HEK293T (cell line): ENCODE data around the gene ITPKC.

Experiments used
- CTCF ChIA-PET: fragments of 350-600 bp; formaldehyde crosslinking; extraction: SDS; loops from one replicate; lab custom pipeline; 2021; ENCODE audit warnings: antibody characterized with exemption, inconsistent platforms; lab: Yijun Ruan, JAX
- POLR2A ChIA-PET: fragments of 350-600 bp; formaldehyde crosslinking; extraction: SDS; loops from one replicate; lab custom pipeline; 2020; ENCODE audit warnings: antibody characterized with exemption, inconsistent platforms; lab: Yijun Ruan, JAX
- DNase-seq: peaks from one replicate; pipeline ENCODE4 v3.0.0; 2012; ENCODE audit warnings: mixed read lengths; ENCODE audit errors: extremely low spot score
- ARNT ChIP-seq: fragments of 450-650 bp; IDR thresholded peaks from 2 replicates; pipeline ENCODE4 v1.6.1; 2017; ENCODE audit warnings: mild to moderate bottlenecking
- BHLHE40 ChIP-seq: fragments of 450-650 bp; IDR thresholded peaks from 2 replicates; pipeline ENCODE4 v1.6.1; 2016; ENCODE audit warnings: mild to moderate bottlenecking, moderate library complexity, borderline replicate concordance
- CTBP1 ChIP-seq: fragments of 450-650 bp; IDR thresholded peaks from 2 replicates; pipeline ENCODE4 v1.6.1; 2016; ENCODE audit warnings: borderline replicate concordance
- ELF4 ChIP-seq: fragments of 450-650 bp; IDR thresholded peaks from 2 replicates; pipeline ENCODE4 v1.6.1; 2017; ENCODE audit warnings: antibody characterized with exemption
- FOXA1 ChIP-seq: fragments of 450-650 bp; IDR thresholded peaks from 2 replicates; pipeline ENCODE4 v1.6.1; 2016; ENCODE audit warnings: mild to moderate bottlenecking
- FOXK2 ChIP-seq: fragments of 450-650 bp; IDR thresholded peaks from 2 replicates; pipeline ENCODE4 v1.6.1; 2016; ENCODE audit warnings: mild to moderate bottlenecking
- FOXM1 ChIP-seq: fragments of 450-650 bp; IDR thresholded peaks from 2 replicates; pipeline ENCODE4 v1.6.1; 2017; ENCODE audit warnings: mild to moderate bottlenecking, borderline replicate concordance
- HDGF ChIP-seq: fragments of 450-650 bp; IDR thresholded peaks from 2 replicates; pipeline ENCODE4 v1.6.1; 2017; ENCODE audit warnings: antibody characterized with exemption, borderline replicate concordance
- L3MBTL2 ChIP-seq: fragments of 450-650 bp; conservative IDR thresholded peaks from 2 replicates; pipeline ENCODE4 v1.6.1; 2016; ENCODE audit warnings: mild to moderate bottlenecking
- LEF1 ChIP-seq: fragments of 450-650 bp; IDR thresholded peaks from 2 replicates; pipeline ENCODE4 v1.6.1; 2017; ENCODE audit warnings: mild to moderate bottlenecking, borderline replicate concordance
- NFRKB ChIP-seq: fragments of 450-650 bp; IDR thresholded peaks from 2 replicates; pipeline ENCODE4 v1.6.1; 2016; ENCODE audit warnings: mild to moderate bottlenecking, moderate library complexity
- PKNOX1 ChIP-seq: fragments of 450-650 bp; IDR thresholded peaks from 2 replicates; pipeline ENCODE4 v1.6.1; 2016
- SP1 ChIP-seq: fragments of 450-650 bp; IDR thresholded peaks from 2 replicates; pipeline ENCODE4 v1.6.1; 2017
- SUZ12 ChIP-seq: fragments of 450-650 bp; IDR thresholded peaks from 2 replicates; pipeline ENCODE4 v1.6.1; 2016; ENCODE audit warnings: mild to moderate bottlenecking
- TARDBP ChIP-seq: fragments of 450-650 bp; IDR thresholded peaks from 2 replicates; pipeline ENCODE4 v1.6.1; 2016
- ZNF384 ChIP-seq: fragments of 450-650 bp; IDR thresholded peaks from 2 replicates; pipeline ENCODE4 v1.6.1; 2016

ITPKC gene

GRCh38 chr19:40693150-40693788 lies 23.6 kb upstream of the ITPKC start:
- DNase-seq: no peak
- ChIA-PET CTCF (interaction anchor here (0.7 kb wide), 1 partner anchor 1609 kb away, joined by 3 read pairs; the partner anchor contains the start of gene PAFAH1B3), POLR2A (interaction anchor here (1.6 kb wide), 1 partner anchor 57 kb away, joined by 3 read pairs; the partner anchor contains the start of gene ACTMAP)
- TF ChIP-seq BHLHE40 (no peak), SP1 (no peak), NFRKB (no peak), CTBP1 (no peak), SUZ12 (no peak), ELF4 (no peak), LEF1 (no peak), FOXM1 (no peak), TARDBP (no peak)

GRCh38 chr19:40693896-40694295 lies 23.0 kb upstream of the ITPKC start:
- ChIA-PET CTCF (no interaction called here), POLR2A (no interaction called here)
- no peak for DNase-seq
- TF ChIP-seq CTBP1: no peak
- TF ChIP-seq LEF1: no peak
- TF ChIP-seq TARDBP: no peak
- TF ChIP-seq HDGF: no peak
- no peak for TF ChIP-seq ARNT
- no peak for TF ChIP-seq BHLHE40
- TF ChIP-seq FOXM1: no peak
- TF ChIP-seq FOXK2: no peak
- no peak for TF ChIP-seq SP1
- TF ChIP-seq ELF4: no peak
- no peak for TF ChIP-seq ZNF384
- TF ChIP-seq NFRKB: no peak
- TF ChIP-seq L3MBTL2: no peak
- no peak for TF ChIP-seq SUZ12
- TF ChIP-seq FOXA1: no peak
- no peak for TF ChIP-seq PKNOX1

GRCh38 chr19:40695881-40696280 lies 21.0 kb upstream of the ITPKC start:
- DNase-seq: no peak
- TF ChIP-seq FOXA1 (no peak), FOXK2 (no peak), NFRKB (no peak), SUZ12 (no peak), SP1 (no peak), TARDBP (no peak), CTBP1 (no peak), ELF4 (no peak), L3MBTL2 (no peak), ZNF384 (no peak), PKNOX1 (no peak), HDGF (no peak), ARNT (no peak), BHLHE40 (no peak), LEF1 (no peak)
- POLR2A ChIA-PET: no interaction called here
- CTCF ChIA-PET: no interaction called here

DNA sequence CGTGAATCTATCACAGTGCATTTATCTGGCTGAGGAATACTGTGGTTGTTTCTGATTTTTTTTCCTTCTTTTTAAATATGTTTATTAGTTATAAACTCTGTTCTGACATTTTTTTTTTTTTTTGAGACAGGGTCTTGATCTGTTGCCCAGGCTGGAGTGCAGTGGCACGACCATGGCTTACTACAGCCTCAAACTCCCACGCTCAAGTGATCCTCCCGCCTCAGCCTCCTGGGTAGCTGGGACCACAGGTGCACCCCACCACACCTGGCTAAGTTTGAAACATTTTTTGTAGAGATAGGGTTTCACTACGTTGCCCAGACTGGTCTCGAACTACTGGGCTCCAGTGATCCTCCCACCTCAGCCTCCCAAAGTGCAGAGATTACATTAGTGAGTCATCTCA lies 19.9 kb upstream of the ITPKC start:
- DNase-seq: no peak
- ChIA-PET CTCF (interaction anchor here (0.7 kb wide), 1 partner anchor 102 kb away, joined by 4 read pairs; the partner anchor contains the start of gene EGLN2), POLR2A (no interaction called here)
- TF ChIP-seq LEF1: no peak
- TF ChIP-seq SUZ12: no peak
- no peak for TF ChIP-seq NFRKB
- no peak for TF ChIP-seq ZNF384
- TF ChIP-seq FOXM1: no peak
- TF ChIP-seq SP1: no peak
- no peak for TF ChIP-seq ELF4
- TF ChIP-seq FOXA1: no peak
- no peak for TF ChIP-seq PKNOX1

GRCh38 chr19:40700083-40700482 lies 16.8 kb upstream of the ITPKC start:
- no peak for DNase-seq
- TF ChIP-seq FOXK2 (no peak), CTBP1 (no peak), PKNOX1 (no peak), HDGF (no peak), NFRKB (no peak), LEF1 (no peak), FOXM1 (no peak), SUZ12 (no peak), ARNT (no peak), ELF4 (no peak), ZNF384 (no peak), TARDBP (no peak), BHLHE40 (no peak), L3MBTL2 (no peak), SP1 (no peak), FOXA1 (no peak)
- CTCF ChIA-PET: no interaction called here
- POLR2A ChIA-PET: no interaction called here
